Liver (tissue), 5 donors: ENCODE results near the gene UCP2. TPM values are rescaled to one million over a fixed set of nuclear protein-coding genes. Genes with fewer than 3 reads are reported as not detected.

Experiments used
- JUND ChIP-seq, 2 donors: IDR thresholded peaks; 2 replicates each; pipeline ENCODE4 v1.6.1; 2016; ENCODE audit warnings: antibody characterized with exemption in 2 of 2
- RAD21 ChIP-seq, 2 donors: IDR thresholded peaks; 2 replicates each; pipeline ENCODE4 v1.6.1; 2016; ENCODE audit warnings: antibody characterized with exemption in 2 of 2, mild to moderate bottlenecking in 2 of 2
- polyA plus RNA-seq, 2 donors: library from polyadenylated mRNA; stranded (reverse) in 1 of 2; unstranded in 1 of 2; fragments of 200-250 nt in 1 of 2; fragments of >200 nt in 1 of 2; fragmentation: Nextera tagmentation in 1 of 2; extraction: Ambion mirVana in 1 of 2; gene quantifications; one replicate each; pipeline versions ENCODE4 v1.2.1 to v1.2.3, GENCODE V29; 2013 to 2015
- total RNA-seq, 2 donors: library from RNA; depleted of rRNA; stranded (reverse); fragments of >200 nt; gene quantifications; one replicate each; pipeline ENCODE4 v1.2.3, GENCODE V29; 2014
- TF ChIP-seq, protein P1 (sequence below): IDR thresholded peaks from 2 replicates; pipeline ENCODE4 v1.6.1; 2016; ENCODE audit warnings: antibody characterized with exemption, mild to moderate bottlenecking
- donor health status: healthy.
- donor health status: healthy.
- donor health status: healthy.

Gene UCP2
- total and polyA plus RNA-seq, 4 donors = 10.4 to 137 (median 13.6) TPM

DNA sequence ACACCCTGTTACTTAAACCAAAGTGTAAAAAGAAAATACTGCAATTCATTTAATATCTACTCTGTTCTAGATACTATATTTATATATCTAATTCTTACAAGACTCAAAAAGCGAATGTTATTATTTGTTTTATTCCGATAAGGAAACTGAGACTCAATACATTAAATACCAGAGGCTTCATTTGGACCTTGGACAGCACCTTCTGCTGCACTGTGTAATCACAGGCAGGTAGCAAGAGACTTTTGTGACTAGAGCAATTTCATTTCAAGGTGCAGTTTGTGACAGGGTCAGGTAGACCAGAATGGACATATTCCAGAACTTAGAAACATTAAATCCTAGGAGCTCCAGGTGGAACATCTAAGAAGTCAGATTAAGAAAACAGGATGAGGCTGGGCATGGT lies 53.3 kb downstream of the UCP2 start (continued):
- TF ChIP-seq, protein P1, sequence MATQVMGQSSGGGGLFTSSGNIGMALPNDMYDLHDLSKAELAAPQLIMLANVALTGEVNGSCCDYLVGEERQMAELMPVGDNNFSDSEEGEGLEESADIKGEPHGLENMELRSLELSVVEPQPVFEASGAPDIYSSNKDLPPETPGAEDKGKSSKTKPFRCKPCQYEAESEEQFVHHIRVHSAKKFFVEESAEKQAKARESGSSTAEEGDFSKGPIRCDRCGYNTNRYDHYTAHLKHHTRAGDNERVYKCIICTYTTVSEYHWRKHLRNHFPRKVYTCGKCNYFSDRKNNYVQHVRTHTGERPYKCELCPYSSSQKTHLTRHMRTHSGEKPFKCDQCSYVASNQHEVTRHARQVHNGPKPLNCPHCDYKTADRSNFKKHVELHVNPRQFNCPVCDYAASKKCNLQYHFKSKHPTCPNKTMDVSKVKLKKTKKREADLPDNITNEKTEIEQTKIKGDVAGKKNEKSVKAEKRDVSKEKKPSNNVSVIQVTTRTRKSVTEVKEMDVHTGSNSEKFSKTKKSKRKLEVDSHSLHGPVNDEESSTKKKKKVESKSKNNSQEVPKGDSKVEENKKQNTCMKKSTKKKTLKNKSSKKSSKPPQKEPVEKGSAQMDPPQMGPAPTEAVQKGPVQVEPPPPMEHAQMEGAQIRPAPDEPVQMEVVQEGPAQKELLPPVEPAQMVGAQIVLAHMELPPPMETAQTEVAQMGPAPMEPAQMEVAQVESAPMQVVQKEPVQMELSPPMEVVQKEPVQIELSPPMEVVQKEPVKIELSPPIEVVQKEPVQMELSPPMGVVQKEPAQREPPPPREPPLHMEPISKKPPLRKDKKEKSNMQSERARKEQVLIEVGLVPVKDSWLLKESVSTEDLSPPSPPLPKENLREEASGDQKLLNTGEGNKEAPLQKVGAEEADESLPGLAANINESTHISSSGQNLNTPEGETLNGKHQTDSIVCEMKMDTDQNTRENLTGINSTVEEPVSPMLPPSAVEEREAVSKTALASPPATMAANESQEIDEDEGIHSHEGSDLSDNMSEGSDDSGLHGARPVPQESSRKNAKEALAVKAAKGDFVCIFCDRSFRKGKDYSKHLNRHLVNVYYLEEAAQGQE = no peak
- TF ChIP-seq RAD21 (IDR thresholded peaks at IDR 0.05) (no peak), JUND (IDR thresholded peaks at IDR 0.05) (no peak)

Other genes with a start within 250 kb of the UCP2 start
- gene RAB6A, start 221.8 kb downstream of the UCP2 start, total RNA-seq = 100 to 1,000 TPM in 1 of 2 donors, 10 to 100 TPM in 1; 36.0 to 165 TPM
- 10 to 100 TPM; 47.6 to 55.5 TPM for gene RAB6A, start 221.8 kb downstream of the UCP2 start, polyA plus RNA-seq
- gene MRPL48, start 195.0 kb downstream of the UCP2 start, total RNA-seq = 10 to 100 TPM; 12.6 to 22.7 TPM
- 10 to 100 TPM; 17.3 to 34.1 TPM for gene MRPL48, start 195.0 kb downstream of the UCP2 start, polyA plus RNA-seq
- 10 to 100 TPM; 37.6 to 67.2 TPM for gene COA4, start 106.0 kb downstream of the UCP2 start, total RNA-seq
- gene COA4, start 106.0 kb downstream of the UCP2 start, polyA plus RNA-seq = 10 to 100 TPM; 85.1 to 94.2 TPM
- gene PAAF1, start 105.8 kb downstream of the UCP2 start, total RNA-seq = 1 to 10 TPM; 5.3 to 7.7 TPM
- 10 to 100 TPM in 1 of 2 donors, 1 to 10 TPM in 1; 9.0 to 10.4 TPM for gene PAAF1, start 105.8 kb downstream of the UCP2 start, polyA plus RNA-seq
- gene DNAJB13, start 31.8 kb downstream of the UCP2 start, total RNA-seq = under 1 TPM in 1 of 2 donors, not detected in 1; 0.08 TPM
- gene DNAJB13, start 31.8 kb downstream of the UCP2 start, polyA plus RNA-seq = not detected
- gene UCP3, start 26.2 kb upstream of the UCP2 start, total RNA-seq = 1 to 10 TPM in 1 of 2 donors, under 1 TPM in 1; 0.47 to 1.3 TPM
- under 1 TPM; 0.07 to 0.21 TPM for gene UCP3, start 26.2 kb upstream of the UCP2 start, polyA plus RNA-seq
- 10 to 100 TPM; 10.0 to 14.5 TPM for gene C2CD3, start 188.2 kb upstream of the UCP2 start, total RNA-seq
- gene C2CD3, start 188.2 kb upstream of the UCP2 start, polyA plus RNA-seq = 1 to 10 TPM; 3.1 to 3.4 TPM
- gene PPME1, start 188.4 kb upstream of the UCP2 start, total RNA-seq = 10 to 100 TPM; 14.7 to 47.4 TPM
- gene PPME1, start 188.4 kb upstream of the UCP2 start, polyA plus RNA-seq = 10 to 100 TPM in 1 of 2 donors, 1 to 10 TPM in 1; 9.1 to 12.4 TPM